Measurements from ENCODE around the gene NFYA. TPM values are rescaled to one million over a fixed set of nuclear protein-coding genes. Genes with fewer than 3 reads are reported as not detected.
A peak's percentile ranks its signal among the peaks of the same experiment; 100 is the strongest.

NFYA gene
- total and polyA plus RNA-seq, 2 of the 13 experiments (the other 11 are each of a cell fraction or from before 2014, with no cell fraction given): 16.0 to 22.9 TPM

- FAIRE-seq: peak; percentile 51
- CTCF ChIA-PET (ENCODE audit: low intra/inter-chr PET ratio, low total read pairs): interaction anchor here (1.3 to 3.3 kb wide), 3 partner anchors 26 to 144 kb away, joined by 4 to 25 read pairs (median 4); no protein-coding TSS in a partner anchor
- POLR2A ChIA-PET: interaction anchor here (1.4 to 4.2 kb wide), 10 partner anchors 16 to 81 kb away, joined by 3 to 59 read pairs (median 20); partner anchors contain the start of genes APOBEC2, NFYA and OARD1
- Histone ChIP-seq H3K4me3 (replicated peaks in 1 of 3; ENCODE audit: insufficient read depth in 1 of 3, low read depth in 2 of 3, low read length in 3 of 3) (peak within 1 kb of the TSS in 2 of 3 experiments; percentile 33 to 64; a peak in 2 of 6 replicates), H3K4me2 (ENCODE audit: low read depth, low read length) (peak within 1 kb of the TSS; percentile 79), H3K4me1 (ENCODE audit: insufficient read depth, low read length) (peaks cover 78% of the 10 kb centered on the region), H3K36me3 (replicated peaks in 1 of 2; ENCODE audit: control insufficient read depth in 1 of 2, insufficient read depth in 2 of 2, low read length in 2 of 2) (no peaks in the 10 kb centered on the region), H3K27me3 (ENCODE audit: control insufficient read depth in 1 of 2, insufficient read depth in 2 of 2, low read length in 2 of 2) (no peaks in the 10 kb centered on the region), H3K9ac (ENCODE audit: insufficient read depth, low read depth, low read length) (peak within 1 kb of the TSS; percentile 73), H3K79me2 (ENCODE audit: insufficient read depth, low read length) (no peaks in the 10 kb centered on the region), H2AFZ (ENCODE audit: low read length) (no peak within 1 kb of the TSS), H3K9me3 (ENCODE audit: low read length) (no peaks in the 10 kb centered on the region), H4K20me1 (ENCODE audit: insufficient read depth, low read length) (no peaks in the 10 kb centered on the region), H3K27ac (ENCODE audit: extremely low read length, insufficient read depth, low read length) (peak within 1 kb of the TSS; percentile 94)
- 69% methylated on average over 10 of the region's 10 CpGs for WGBS (ENCODE audit: low lambda C conversion rate)
- intact Hi-C loops (cut with micrococcal nuclease; ENCODE audit: unreplicated experiment): no loop called here
- in situ Hi-C loops (cut with HindIII; ENCODE audit: extremely low pct_ligation_motif_present, low pct_unique_long_range_greater_than_20kb): loop anchor here (25.0 kb wide), 1 partner anchor 702 kb away; no protein-coding TSS in a partner anchor
- DNase-seq (ENCODE audit: low spot score): peak; percentile 45
- BruUV-seq (replicated peaks): no TSS peak
- ATAC-seq: peak; percentile 30
- TF ChIP-seq KAT7 (CRISPR knock-in tag; IDR thresholded peaks at IDR 0.05; ENCODE audit: borderline replicate concordance): no peak
- TF ChIP-seq, protein P1, sequence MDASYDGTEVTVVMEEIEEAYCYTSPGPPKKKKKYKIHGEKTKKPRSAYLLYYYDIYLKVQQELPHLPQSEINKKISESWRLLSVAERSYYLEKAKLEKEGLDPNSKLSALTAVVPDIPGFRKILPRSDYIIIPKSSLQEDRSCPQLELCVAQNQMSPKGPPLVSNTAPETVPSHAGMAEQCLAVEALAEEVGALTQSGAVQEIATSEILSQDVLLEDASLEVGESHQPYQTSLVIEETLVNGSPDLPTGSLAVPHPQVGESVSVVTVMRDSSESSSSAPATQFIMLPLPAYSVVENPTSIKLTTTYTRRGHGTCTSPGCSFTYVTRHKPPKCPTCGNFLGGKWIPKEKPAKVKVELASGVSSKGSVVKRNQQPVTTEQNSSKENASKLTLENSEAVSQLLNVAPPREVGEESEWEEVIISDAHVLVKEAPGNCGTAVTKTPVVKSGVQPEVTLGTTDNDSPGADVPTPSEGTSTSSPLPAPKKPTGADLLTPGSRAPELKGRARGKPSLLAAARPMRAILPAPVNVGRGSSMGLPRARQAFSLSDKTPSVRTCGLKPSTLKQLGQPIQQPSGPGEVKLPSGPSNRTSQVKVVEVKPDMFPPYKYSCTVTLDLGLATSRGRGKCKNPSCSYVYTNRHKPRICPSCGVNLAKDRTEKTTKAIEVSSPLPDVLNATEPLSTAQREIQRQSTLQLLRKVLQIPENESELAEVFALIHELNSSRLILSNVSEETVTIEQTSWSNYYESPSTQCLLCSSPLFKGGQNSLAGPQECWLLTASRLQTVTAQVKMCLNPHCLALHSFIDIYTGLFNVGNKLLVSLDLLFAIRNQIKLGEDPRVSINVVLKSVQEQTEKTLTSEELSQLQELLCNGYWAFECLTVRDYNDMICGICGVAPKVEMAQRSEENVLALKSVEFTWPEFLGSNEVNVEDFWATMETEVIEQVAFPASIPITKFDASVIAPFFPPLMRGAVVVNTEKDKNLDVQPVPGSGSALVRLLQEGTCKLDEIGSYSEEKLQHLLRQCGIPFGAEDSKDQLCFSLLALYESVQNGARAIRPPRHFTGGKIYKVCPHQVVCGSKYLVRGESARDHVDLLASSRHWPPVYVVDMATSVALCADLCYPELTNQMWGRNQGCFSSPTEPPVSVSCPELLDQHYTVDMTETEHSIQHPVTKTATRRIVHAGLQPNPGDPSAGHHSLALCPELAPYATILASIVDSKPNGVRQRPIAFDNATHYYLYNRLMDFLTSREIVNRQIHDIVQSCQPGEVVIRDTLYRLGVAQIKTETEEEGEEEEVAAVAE (CRISPR knock-in tag; IDR thresholded peaks at IDR 0.05; ENCODE audit: borderline replicate concordance): peak; percentile 2; the same call in 1 of the 2 replicates
- TF ChIP-seq, protein P2, sequence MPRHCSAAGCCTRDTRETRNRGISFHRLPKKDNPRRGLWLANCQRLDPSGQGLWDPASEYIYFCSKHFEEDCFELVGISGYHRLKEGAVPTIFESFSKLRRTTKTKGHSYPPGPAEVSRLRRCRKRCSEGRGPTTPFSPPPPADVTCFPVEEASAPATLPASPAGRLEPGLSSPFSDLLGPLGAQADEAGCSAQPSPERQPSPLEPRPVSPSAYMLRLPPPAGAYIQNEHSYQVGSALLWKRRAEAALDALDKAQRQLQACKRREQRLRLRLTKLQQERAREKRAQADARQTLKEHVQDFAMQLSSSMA (CRISPR knock-in tag; IDR thresholded peaks at IDR 0.05): no peak
- TF ChIP-seq NCOA2 (CRISPR knock-in tag; IDR thresholded peaks at IDR 0.05): 0 out of 2 replicates have a peak, but pooled peaks have one; percentile 6
- TF ChIP-seq WIZ (CRISPR knock-in tag; IDR thresholded peaks at IDR 0.05): no peak
- TF ChIP-seq ZNF567 (CRISPR knock-in tag; IDR thresholded peaks at IDR 0.05; ENCODE audit: borderline replicate concordance): peak; percentile 1; the same call in 1 of the 2 replicates
- TF ChIP-seq, protein P3, sequence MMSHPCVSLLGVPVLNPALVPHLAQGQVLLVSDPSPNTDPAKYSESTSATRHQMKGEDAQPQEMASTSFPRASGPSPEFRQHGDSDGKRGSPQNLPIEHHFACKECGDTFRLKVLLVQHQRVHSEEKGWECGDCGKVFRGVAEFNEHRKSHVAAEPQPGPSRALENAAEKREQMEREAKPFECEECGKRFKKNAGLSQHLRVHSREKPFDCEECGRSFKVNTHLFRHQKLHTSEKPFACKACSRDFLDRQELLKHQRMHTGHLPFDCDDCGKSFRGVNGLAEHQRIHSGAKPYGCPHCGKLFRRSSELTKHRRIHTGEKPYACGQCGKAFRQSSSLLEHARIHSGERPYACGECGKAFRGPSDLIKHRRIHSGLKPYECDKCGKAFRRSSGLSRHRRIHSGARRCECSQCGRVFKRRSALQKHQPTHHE (CRISPR knock-in tag; IDR thresholded peaks at IDR 0.05; ENCODE audit: borderline replicate concordance): no peak
- TF ChIP-seq PAWR (CRISPR knock-in tag; IDR thresholded peaks at IDR 0.05; ENCODE audit: borderline replicate concordance): no peak
- TF ChIP-seq, protein P4, sequence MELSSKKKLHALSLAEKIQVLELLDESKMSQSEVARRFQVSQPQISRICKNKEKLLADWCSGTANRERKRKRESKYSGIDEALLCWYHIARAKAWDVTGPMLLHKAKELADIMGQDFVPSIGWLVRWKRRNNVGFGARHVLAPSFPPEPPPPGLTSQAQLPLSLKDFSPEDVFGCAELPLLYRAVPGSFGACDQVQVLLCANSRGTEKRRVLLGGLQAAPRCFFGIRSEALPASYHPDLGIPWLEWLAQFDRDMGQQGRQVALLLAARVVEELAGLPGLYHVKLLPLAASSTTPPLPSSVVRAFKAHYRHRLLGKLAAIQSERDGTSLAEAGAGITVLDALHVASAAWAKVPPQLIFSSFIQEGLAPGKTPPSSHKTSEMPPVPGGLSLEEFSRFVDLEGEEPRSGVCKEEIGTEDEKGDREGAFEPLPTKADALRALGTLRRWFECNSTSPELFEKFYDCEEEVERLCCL (CRISPR knock-in tag; IDR thresholded peaks at IDR 0.05; ENCODE audit: borderline replicate concordance): no peak
- no peak for TF ChIP-seq TBL1XR1 (IDR thresholded peaks at IDR 0.05; ENCODE audit: borderline replicate concordance, low read length, partially characterized antibody)
- no peak for TF ChIP-seq ZNF101 (CRISPR knock-in tag; IDR thresholded peaks at IDR 0.05; ENCODE audit: borderline replicate concordance, low read depth)
- 0 out of 2 replicates have a peak, but pooled peaks have one; percentile 34 for TF ChIP-seq NCOR1 (IDR thresholded peaks at IDR 0.05; ENCODE audit: borderline replicate concordance, low read length)
These were observed 33.4 kb upstream of the NFYA start, which contains the start of gene UNC5CL for GRCh38 chr6:41039060-41039998. UNC5CL (minus strand) TSS chr6:41039221; CDS start chr6:41035074, 4,147 bp downstream.
